K562 treated with DMSO at 1 percent for 12 hours (cell line): ENCODE measurements around the gene BPIFB3. TPM values are rescaled to one million over a fixed set of nuclear protein-coding genes. Genes with fewer than 3 reads are reported as not detected.

Experiments
- total RNA-seq: library from RNA; unstranded; fragments of 300-600 nt; gene quantifications from 2 replicates; pipeline ENCODE4 v1.2.3, GENCODE V29; 2022; ENCODE audit not compliant: insufficient read depth

Gene BPIFB3, protein sequence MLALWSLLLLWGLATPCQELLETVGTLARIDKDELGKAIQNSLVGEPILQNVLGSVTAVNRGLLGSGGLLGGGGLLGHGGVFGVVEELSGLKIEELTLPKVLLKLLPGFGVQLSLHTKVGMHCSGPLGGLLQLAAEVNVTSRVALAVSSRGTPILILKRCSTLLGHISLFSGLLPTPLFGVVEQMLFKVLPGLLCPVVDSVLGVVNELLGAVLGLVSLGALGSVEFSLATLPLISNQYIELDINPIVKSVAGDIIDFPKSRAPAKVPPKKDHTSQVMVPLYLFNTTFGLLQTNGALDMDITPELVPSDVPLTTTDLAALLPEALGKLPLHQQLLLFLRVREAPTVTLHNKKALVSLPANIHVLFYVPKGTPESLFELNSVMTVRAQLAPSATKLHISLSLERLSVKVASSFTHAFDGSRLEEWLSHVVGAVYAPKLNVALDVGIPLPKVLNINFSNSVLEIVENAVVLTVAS
- not detected in 2 replicates for total RNA-seq

DNA sequence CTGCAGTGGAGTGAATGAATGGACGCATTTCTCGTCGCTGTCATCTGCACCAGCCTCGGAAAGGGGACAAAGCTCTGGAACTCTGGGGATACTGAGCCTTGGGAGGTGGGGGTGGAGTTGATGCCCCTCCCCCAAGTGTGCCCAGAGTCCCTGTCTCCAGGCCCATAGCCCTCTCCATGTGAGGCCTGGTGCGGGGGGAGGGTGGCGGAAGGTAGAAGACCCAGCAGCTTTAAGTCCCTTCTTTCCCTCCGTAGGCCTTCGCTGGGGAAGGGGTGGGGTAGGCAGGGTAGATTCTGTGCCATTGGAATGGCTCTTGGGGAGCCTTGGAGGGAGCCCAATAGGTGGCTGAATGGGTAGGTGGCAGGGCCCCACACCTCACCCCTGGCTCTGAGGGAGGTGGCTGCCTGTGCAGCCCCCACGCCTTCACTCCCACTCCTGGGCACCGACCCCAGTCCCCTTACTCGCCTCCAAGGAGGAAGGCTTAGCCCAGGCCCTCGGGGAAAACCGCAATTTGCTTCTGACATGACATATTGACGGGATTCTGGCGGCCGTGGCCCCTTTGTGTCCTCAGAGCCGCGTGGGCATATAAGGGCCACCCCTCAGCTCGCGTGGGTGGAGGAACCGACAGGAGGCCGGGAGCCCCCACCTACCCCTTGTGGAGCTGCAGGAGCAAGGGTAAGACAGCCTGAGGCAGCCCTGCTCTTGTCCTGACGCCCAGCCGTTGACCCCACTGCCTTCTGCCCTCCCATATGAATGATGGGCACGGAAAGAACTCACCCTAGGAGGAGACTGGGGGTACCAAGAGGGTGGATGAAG, at the start of gene BPIFB3:
BPIFB3 (plus strand) TSS at position 613 of the 816 bp plus-strand sequence. CDS start 1,533 bp downstream, outside the sequence.

DNA sequence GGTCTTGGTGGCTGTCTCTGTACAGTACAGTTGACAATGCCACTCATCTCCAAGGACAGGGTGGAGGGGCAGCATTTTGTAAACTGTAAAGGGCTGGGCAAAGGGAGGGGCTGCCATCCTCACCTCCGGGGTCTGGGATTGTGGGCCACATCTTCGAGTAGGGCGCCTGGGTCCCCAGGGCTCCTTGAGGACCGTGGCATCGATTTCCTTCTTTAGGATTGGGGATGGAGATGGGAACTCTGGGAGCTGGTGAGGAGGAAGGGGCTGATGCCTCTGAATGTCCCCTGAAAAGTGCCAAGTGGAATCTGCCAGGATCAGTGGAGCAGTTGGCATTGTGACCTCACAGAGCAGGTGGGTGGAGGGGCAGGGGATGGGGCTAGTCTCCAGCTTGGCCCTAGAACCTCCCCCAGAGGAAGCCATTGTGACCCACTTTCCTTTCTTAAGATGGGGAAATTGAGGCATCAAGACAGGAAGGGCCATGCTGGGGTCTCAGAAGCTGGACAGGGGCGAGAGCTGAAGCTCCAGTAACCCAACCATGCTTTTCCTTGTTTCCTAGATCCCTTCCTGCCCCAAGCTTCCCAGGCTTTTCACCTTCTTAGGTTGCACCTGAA, 49.5 kb upstream of the BPIFB3 start, which contains the start of gene SUN5:
SUN5 (minus strand) TSS at position 293 of the 611 bp plus-strand sequence; CDS start at position 200, 93 bp downstream.

DNA sequence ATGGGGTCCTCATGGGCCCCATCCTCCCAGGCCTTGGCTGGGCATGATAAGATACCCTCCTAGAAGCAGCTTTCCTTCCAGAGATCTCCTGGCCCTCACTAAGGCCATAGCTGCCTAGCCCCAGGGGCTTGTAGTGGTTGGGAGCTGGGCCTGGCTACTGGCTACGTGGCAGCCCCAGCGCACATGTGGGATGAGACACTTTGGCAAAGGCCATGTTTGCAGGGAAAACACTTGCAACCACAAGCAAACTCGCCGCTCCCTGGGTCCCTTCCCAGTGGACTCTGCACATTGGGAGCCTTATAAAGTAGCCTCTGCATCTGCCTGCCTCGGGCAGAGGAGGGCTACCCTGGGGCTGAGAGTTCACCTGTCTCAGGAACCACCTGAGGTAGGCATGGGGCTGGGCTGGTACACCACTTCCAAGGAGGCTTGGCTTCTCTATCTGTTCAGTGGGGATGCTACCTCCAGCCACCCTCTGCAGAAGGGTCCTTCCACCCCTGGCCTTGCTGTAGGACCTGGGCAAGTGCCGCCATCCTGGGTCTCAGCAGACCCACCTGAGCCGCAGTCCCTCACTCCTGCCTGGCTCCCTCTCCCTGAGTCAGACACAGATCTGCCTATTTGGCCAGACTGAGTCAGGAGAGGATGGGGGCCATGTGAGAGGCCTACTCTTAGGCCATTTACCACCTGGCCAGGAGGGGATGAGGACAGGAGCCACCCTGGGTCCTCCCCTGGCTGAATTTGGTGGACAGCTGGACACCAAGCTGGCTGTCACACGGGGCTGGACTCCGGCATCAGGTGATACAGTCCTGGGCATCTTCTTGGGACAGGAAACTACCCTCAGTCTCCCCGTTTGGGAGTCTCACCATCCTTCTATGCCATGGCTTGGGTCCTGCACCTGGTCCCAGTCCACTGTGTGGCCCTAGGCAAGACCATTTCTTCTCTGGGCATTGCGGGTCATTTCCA, 46.0 kb upstream of the BPIFB3 start, which contains the start of gene BPIFB2:
BPIFB2 (plus strand) TSS at position 329 of the 960 bp plus-strand sequence. CDS start 871 bp downstream, outside the sequence.

DNA sequence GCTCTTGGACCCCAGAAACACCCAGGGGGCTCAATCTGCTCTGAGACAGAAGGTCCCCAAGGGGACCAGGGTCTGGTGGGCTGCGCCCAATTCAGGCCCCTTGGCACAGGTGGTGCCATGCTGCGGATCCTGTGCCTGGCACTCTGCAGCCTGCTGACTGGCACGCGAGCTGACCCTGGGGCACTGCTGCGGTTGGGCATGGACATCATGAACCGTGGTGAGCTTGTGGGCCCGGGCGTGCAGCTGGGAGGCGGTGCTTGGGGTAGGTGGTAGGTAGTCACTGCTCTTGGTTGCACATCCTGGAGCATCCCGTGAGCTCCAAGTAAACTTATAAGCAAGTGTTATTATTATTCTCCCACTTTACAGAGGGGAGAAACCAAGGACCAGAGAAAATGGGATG, 22.2 kb upstream of the BPIFB3 start, which contains the start of gene BPIFB6:
BPIFB6 (plus strand) TSS at position 118 of the 400 bp plus-strand sequence; CDS start at position 118, 0 bp downstream.

DNA sequence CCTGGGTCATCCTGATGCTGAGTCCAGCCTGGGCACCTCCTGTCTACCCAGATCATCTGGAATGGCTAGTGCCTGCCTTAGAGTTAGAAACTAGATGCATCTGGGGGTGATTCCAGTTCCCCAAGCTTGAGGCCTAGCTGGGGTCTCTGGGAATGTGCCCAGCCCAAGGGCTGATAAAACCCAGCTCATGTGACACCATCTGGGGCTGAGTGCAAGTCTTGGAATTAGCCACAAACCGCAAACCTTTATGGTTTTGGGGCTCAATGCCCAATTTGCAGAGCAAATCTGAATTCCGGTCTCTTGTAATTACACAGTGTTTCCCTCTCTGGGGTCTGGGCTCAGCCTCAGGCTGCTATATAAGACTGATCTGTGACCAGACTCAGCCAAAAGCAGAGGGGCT, 25.6 kb downstream of the BPIFB3 start, which contains the start of gene BPIFB4:
BPIFB4 (plus strand) TSS at position 385 of the 400 bp plus-strand sequence. CDS start 1,884 bp downstream, outside the sequence.

Other genes with a start within 250 kb of the BPIFB3 start
- gene MAPRE1, start 233.9 kb upstream of the BPIFB3 start, total RNA-seq = 69.0 and 136 TPM in 2 replicates
- gene EFCAB8, start 195.0 kb upstream of the BPIFB3 start, total RNA-seq = not detected in 2 replicates
- gene SUN5, start 49.5 kb upstream of the BPIFB3 start, total RNA-seq = not detected in 2 replicates
- not detected in 2 replicates for gene BPIFB2, start 46.2 kb upstream of the BPIFB3 start, total RNA-seq
- not detected in 2 replicates for gene BPIFB6, start 22.3 kb upstream of the BPIFB3 start, total RNA-seq
- gene BPIFB4, start 25.7 kb downstream of the BPIFB3 start, total RNA-seq = not detected in 2 replicates
- gene BPIFA2, start 114.3 kb downstream of the BPIFB3 start, total RNA-seq = not detected in 2 replicates
- gene BPIFA3, start 163.4 kb downstream of the BPIFB3 start, total RNA-seq = not detected in 2 replicates
- not detected in 2 replicates for gene BPIFA1, start 182.1 kb downstream of the BPIFB3 start, total RNA-seq
- not detected in 2 replicates for gene BPIFB1, start 229.3 kb downstream of the BPIFB3 start, total RNA-seq